ENCODE data around the gene PTPRO. TPM values are rescaled to one million over a fixed set of nuclear protein-coding genes. Genes with fewer than 3 reads are reported as not detected.

PTPRO gene
- polyA plus RNA-seq, 1 of the 3 experiments (the other 2 are of a cell fraction) = 1.4 TPM

GRCh38 chr12:15543347-15543746 lies 221.0 kb downstream of the PTPRO start:
- Histone ChIP-seq H4K20me1 (ENCODE audit: insufficient read depth) (no peaks in the 10 kb centered on the region), H3F3A (replicated peaks; ENCODE audit: insufficient read depth) (peaks cover 14% of the 10 kb centered on the region), H3K9me3 (no peaks in the 10 kb centered on the region), H3K4me3 (ENCODE audit: low read depth in 2 of 2, low read length in 1 of 2) (no peak overlapping the region), H3K9ac (no peak overlapping the region), H3K4me1 (ENCODE audit: control insufficient read depth in 1 of 2, insufficient read depth in 2 of 2, low read depth in 1 of 2, low read length in 1 of 2) (peaks cover 0 to 10% of the 10 kb centered on the region in 2 experiments; a peak in 3 of 4 replicates), H3K27me3 (ENCODE audit: insufficient read depth) (no peaks in the 10 kb centered on the region), H3K79me2 (ENCODE audit: insufficient read depth) (no peaks in the 10 kb centered on the region), H3K36me3 (replicated peaks in 1 of 2; ENCODE audit: control insufficient read depth in 1 of 2, insufficient read depth in 2 of 2, low read length in 1 of 2) (no peaks in the 10 kb centered on the region), H2AFZ (ENCODE audit: low read depth) (no peak overlapping the region), H3K9me2 (no peaks in the 10 kb centered on the region), H3K4me2 (no peak overlapping the region), H3K27ac (ENCODE audit: low read depth in 2 of 2, low read length in 1 of 2) (no peak overlapping the region)
- TF ChIP-seq REST (IDR thresholded peaks at IDR 0.05; ENCODE audit: low read depth, low read length) (no peak), PBX3 (IDR thresholded peaks at IDR 0.05) (no peak), CHD2 (IDR thresholded peaks at IDR 0.05; ENCODE audit: low read length, partially characterized antibody) (no peak), FOXM1 (IDR thresholded peaks at IDR 0.05; ENCODE audit: low read depth) (no peak), RXRA (IDR thresholded peaks at IDR 0.05; ENCODE audit: borderline replicate concordance, low read depth) (no peak), YY1 (IDR thresholded peaks at IDR 0.05; ENCODE audit: low read depth) (no peak)
- ChIA-PET POLR2A (no interaction called here), CTCF (interaction anchor here (1.2 kb wide), 1 partner anchor 267 kb away, joined by 4 read pairs; no protein-coding TSS in a partner anchor)
- no peak for DNase-seq
- WGBS (ENCODE audit: low lambda C conversion rate) = 90% methylated on average over 3 of the region's 3 CpGs

GRCh38 chr12:15544589-15544988 lies 222.3 kb downstream of the PTPRO start:
- H4K20me1 ChIP-seq (ENCODE audit: insufficient read depth) = no peaks in the 10 kb centered on the region
- peaks cover 0 to 10% of the 10 kb centered on the region in 2 experiments; a peak in 3 of 4 replicates for H3K4me1 ChIP-seq (ENCODE audit: control insufficient read depth in 1 of 2, insufficient read depth in 2 of 2, low read depth in 1 of 2, low read length in 1 of 2)
- no peaks in the 10 kb centered on the region for H3K9me3 ChIP-seq
- H3F3A ChIP-seq (replicated peaks; ENCODE audit: insufficient read depth) = peaks cover 14% of the 10 kb centered on the region
- H3K27me3 ChIP-seq (ENCODE audit: insufficient read depth) = no peaks in the 10 kb centered on the region
- POLR2A ChIA-PET = no interaction called here
- no peak overlapping the region for H3K27ac ChIP-seq (ENCODE audit: low read depth in 2 of 2, low read length in 1 of 2)
- no peaks in the 10 kb centered on the region for H3K36me3 ChIP-seq (replicated peaks in 1 of 2; ENCODE audit: control insufficient read depth in 1 of 2, insufficient read depth in 2 of 2, low read length in 1 of 2)
- CTCF ChIA-PET = interaction anchor here (1.0 to 2.6 kb wide), 2 partner anchors 46 to 354 kb away, joined by 4 to 6 read pairs; no protein-coding TSS in a partner anchor
- H3K9me2 ChIP-seq = no peaks in the 10 kb centered on the region
- no peak overlapping the region for H3K4me3 ChIP-seq (ENCODE audit: low read depth in 2 of 2, low read length in 1 of 2)
- no peak overlapping the region for H2AFZ ChIP-seq (ENCODE audit: low read depth)
- H3K4me2 ChIP-seq = no peak overlapping the region
- no peak for DNase-seq
- H3K9ac ChIP-seq = no peak overlapping the region
- TF ChIP-seq RXRA (IDR thresholded peaks at IDR 0.05; ENCODE audit: borderline replicate concordance, low read depth) = no peak
- TF ChIP-seq MEF2A (IDR thresholded peaks at IDR 0.05; ENCODE audit: borderline replicate concordance, low read depth) = no peak
- no peak for TF ChIP-seq YY1 (IDR thresholded peaks at IDR 0.05; ENCODE audit: low read depth)
- no peak for TF ChIP-seq JUND (IDR thresholded peaks at IDR 0.05)
- TF ChIP-seq IRF3 (IDR thresholded peaks at IDR 0.05; ENCODE audit: low read depth, low read length) = no peak
- no peak for TF ChIP-seq TCF12 (IDR thresholded peaks at IDR 0.05)
- no peak for TF ChIP-seq MAX (IDR thresholded peaks at IDR 0.05; ENCODE audit: low read depth)
- TF ChIP-seq CHD2 (IDR thresholded peaks at IDR 0.05; ENCODE audit: low read length, partially characterized antibody) = no peak
- H3K79me2 ChIP-seq (ENCODE audit: insufficient read depth) = no peaks in the 10 kb centered on the region

All from SK-N-SH (cell line).